ENCODE data around the gene KCNF1.

GRCh38 chr2:10892796-10893350 is 18.9 kb upstream of the KCNF1 start:
- TF ChIP-seq POLR2A (IDR thresholded peaks at IDR 0.05) (no peak), CTCF (IDR thresholded peaks at IDR 0.05) (no peak)

All from tibial nerve (tissue), 3 donors.